Stimulated activated CD8-positive, alpha-beta memory T cell treated with anti-CD3 and anti-CD28 coated beads, Interleukin-7, amount 100 ng/mL, for 4 hours (primary cell): Measurements from ENCODE around the gene METTL23.
"Not testable (repeated sequence)": the region's sequence is repeated elsewhere in the genome, so short reads cannot be mapped to it uniquely, and the experiment has no call there.

Source experiments
- DNase-seq, 2 donors: peaks; one replicate each; pipeline ENCODE4 v3.0.0-alpha.2; 2020; ENCODE audit warnings: low read depth in 2 of 2

The METTL23 gene

GRCh38 chr17:76713765-76714164 lies 12.9 kb upstream of the METTL23 start:
- no peak for DNase-seq

- no peak for DNase-seq
Observed at GRCh38 chr17:76714336-76714735, 12.3 kb upstream of the METTL23 start.

DNA sequence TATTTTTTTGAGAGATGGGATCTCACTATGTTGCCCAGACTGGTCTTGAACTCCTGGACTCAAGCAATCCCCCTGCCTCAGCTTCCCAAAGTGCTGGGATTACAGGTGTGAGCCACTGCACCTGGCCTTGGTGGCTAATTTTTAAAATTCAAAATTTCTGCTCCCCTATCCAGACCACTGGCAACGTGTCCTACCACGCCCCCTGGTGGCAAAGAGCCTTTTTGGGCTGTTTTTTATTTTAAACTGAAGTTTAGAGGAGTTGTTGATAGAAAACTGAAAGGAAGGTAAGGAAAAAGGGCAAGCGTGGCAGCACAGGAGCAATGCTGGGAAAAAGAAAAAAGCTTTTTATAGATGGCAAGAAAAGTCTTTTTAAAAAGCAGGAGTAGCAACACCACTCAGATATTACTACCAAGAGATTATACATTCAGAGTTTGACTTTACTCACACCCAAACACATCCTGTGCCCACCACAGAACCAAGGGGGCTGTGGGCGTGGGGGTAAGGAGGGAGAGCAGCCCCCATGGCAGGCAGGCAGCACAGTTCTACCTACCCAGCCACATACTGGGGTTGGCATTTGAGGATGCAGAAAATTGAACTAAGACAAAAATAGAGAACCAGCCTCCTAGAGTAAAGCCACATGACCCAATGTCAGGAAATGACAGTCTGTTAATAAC lies 11.7 kb upstream of the METTL23 start:
- DNase-seq = peak; percentile 45 to 64

DNA sequence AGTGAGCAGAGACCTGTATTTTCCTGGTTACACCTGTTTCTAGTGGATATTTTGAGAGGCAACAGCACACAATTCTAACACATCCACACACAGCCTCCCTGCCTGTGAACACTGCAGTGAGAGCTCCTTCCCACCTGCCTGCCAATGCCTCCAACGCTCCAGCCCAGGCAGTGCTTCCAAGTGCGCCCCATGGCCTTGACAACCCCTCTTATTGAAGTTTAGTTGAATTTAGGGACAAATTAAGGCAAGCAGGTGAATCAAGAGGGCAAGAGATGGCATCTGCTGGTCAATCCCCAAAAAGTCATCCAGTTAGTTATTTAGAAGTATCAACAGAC lies 11.2 kb upstream of the METTL23 start:
- no peak for DNase-seq

GRCh38 chr17:76716146-76716838 lies 10.3 kb upstream of the METTL23 start:
- peak; percentile 73 for DNase-seq

- DNase-seq = no peak
Observed at GRCh38 chr17:76716839-76717215, 9.8 kb upstream of the METTL23 start.

- DNase-seq = no peak
Observed at GRCh38 chr17:76718516-76718915, 8.1 kb upstream of the METTL23 start.

DNA sequence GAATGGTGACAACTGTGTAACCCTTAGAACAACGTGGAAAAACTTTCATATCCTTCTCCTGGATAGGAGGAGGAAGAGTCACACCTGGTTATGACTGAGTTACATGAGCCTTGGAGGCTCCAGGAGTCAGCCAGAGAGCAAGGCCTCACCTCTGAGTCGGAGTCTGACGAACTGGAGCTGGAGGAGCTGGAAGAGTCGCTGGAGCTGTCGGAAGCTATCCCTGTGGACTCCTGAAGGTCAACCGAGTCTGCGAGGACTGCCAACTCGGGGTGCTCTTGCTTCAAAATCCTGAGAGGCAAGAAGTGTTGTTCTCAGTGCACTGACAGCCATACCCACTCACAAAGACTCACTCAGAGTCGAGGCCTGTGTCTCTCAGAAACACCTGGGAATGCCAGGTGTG lies 6.4 kb upstream of the METTL23 start:
- no peak for DNase-seq

GRCh38 chr17:76720941-76721340 lies 5.7 kb upstream of the METTL23 start:
- DNase-seq = no peak

DNA sequence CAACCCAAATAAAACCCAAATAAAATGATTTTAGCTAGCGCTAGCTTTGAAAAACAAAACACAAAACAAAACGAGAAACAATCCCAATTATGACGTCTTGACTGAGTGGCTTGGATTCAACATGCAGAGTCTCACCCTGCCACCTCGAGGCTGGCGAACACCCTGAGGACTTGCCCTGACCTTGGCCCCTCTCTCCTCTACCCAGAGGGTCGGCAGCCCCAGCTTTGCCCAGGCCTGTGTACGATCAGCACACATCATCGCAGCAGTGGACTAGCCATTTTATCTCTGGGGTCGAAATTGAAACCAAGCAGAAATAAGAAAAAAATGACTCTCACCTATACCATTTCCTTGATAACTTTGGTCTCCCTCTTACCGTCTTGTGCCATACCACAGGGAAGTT lies 5.2 kb upstream of the METTL23 start:
- no peak for DNase-seq

DNA sequence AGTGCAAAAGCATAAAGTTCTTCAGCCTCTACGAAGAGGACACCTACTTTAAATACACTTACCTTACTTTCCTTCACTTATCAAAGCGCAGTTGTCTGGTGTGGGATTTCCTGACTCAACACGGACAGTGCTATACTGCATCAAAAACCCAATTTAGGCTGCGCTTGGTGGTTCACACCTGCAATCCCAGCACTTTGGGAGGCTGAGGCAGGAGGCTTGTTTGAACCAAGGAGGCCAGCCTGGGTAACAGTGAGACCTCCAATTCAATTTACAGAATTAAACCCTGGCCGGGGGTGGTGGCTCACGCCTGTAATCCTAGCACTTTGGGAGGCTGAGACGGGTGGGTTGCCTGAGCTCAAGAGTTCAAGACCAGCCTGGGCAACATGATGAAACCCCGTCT lies 4.4 kb upstream of the METTL23 start:
- DNase-seq = no peak

DNA sequence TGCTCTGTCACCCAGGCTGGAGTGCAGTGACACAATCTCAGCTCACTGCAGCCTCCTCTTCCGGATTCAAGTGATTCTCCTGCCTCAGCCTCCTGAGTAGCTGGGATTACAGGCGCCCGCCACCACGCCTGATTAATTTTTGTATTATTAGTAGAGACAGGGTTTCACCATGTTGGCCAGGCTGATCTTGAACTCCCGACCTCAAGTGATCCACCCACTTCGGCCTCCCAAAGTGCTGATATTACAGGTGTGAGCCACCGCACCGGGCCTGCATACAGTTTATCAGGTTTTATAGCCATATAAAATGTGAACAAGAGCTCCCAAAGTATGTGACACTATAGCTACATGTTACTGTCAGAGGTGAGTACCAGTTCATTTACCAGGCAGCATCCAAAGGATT lies 3.7 kb upstream of the METTL23 start:
- not testable (repeated sequence) for DNase-seq

- DNase-seq = no peak
Observed at GRCh38 chr17:76723812-76724211, 2.8 kb upstream of the METTL23 start.

GRCh38 chr17:76725580-76726230 lies 934 bp upstream of the METTL23 start:
- peak in 1 of 2 donors; percentile 69 for DNase-seq

GRCh38 chr17:76726231-76726775 lies 336 bp upstream of the METTL23 start, which contains the start of gene JMJD6:
Gene JMJD6, minus strand, starts transcription at chr17:76726606. Its CDS starts 131 bp downstream, at chr17:76726475.
- peak; percentile 87 to 93 for DNase-seq

- no peak for DNase-seq
Observed at GRCh38 chr17:76727745-76728456, 1.3 kb downstream of the METTL23 start.

DNA sequence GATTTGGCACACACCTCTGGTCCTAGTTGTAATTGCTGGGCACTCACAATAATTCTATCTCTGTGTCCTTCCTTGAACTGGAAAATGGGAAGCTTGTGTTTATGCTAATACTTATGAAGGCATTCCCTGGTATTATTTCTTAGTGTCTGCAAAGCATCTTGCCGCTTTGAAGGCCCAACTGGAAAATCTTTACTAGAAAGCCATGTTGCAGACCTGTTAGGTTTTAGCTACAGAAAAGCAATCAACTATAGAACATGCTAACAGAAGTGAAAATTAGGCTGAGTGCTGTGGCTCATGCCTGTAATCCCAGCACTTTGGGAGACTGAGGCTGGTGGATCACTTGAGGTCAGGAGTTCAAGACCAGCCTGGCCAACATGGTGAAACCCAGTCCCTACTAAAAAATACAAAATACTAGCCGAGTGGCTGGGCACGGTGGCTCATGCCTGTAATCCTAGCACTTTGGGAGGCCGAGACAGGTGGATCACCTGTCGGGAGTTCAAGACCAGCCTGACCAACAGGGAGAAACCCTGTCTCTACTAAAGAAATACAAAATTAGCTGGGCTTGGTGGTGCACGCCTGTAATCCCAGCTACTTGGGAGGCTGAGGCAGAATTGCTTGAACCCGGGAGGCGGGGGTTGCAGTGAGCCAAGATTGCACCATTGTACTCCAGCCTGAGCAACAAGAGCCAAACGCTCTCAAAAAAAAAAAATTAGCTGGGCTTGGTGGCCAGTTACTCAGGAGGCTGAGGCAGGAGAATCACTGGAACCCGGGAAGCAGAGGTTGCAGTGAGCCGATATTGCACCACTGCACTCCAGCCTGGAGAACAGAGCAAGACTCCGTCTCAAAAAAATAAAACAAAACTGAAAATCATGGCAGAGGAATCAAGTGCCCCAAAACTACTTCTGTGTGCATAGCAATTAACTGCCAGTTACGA lies 5.4 kb downstream of the METTL23 start:
- not testable (repeated sequence) for DNase-seq

- DNase-seq = no peak
Observed at GRCh38 chr17:76732734-76733617, 6.3 kb downstream of the METTL23 start.

- no peak for DNase-seq
Observed at GRCh38 chr17:76733618-76733957, 6.9 kb downstream of the METTL23 start.
